ENCODE results near the gene CELSR1.
A peak's percentile ranks its signal among the peaks of the same experiment; 100 is the strongest.

The CELSR1 gene

GRCh38 chr22:46537225-46537945 is at the start of gene CELSR1:
TSS of gene CELSR1 (minus strand) at chr22:46537620. CDS start at chr22:46537170, 450 bp downstream.
- DNase-seq (ENCODE audit: low spot score), result peak; percentile 61

- no peak for DNase-seq (ENCODE audit: low spot score)
Observed at GRCh38 chr22:46587061-46587460, 49.6 kb upstream of the CELSR1 start.

GRCh38 chr22:46586531-46587011 is 49.2 kb upstream of the CELSR1 start:
- no peak for DNase-seq (ENCODE audit: low spot score)

- DNase-seq (ENCODE audit: low spot score), result no peak
Observed at GRCh38 chr22:46586123-46586519, 48.7 kb upstream of the CELSR1 start.

GRCh38 chr22:46585340-46586122 is 48.1 kb upstream of the CELSR1 start:
- no peak for DNase-seq (ENCODE audit: low spot score)

GRCh38 chr22:46584081-46584921 is 46.9 kb upstream of the CELSR1 start:
- no peak for DNase-seq (ENCODE audit: low spot score)

GRCh38 chr22:46583571-46583970 is 46.2 kb upstream of the CELSR1 start:
- no peak for DNase-seq (ENCODE audit: low spot score)

GRCh38 chr22:46582281-46582933 is 45.0 kb upstream of the CELSR1 start:
- DNase-seq (ENCODE audit: low spot score), result no peak

- DNase-seq (ENCODE audit: low spot score), result no peak
Observed at GRCh38 chr22:46581538-46582244, 44.3 kb upstream of the CELSR1 start.

GRCh38 chr22:46580940-46581537 is 43.6 kb upstream of the CELSR1 start:
- DNase-seq (ENCODE audit: low spot score), result no peak

- DNase-seq (ENCODE audit: low spot score), result no peak
Observed at GRCh38 chr22:46579751-46580449, 42.5 kb upstream of the CELSR1 start.

- no peak for DNase-seq (ENCODE audit: low spot score)
Observed at GRCh38 chr22:46578824-46579561, 41.6 kb upstream of the CELSR1 start.

GRCh38 chr22:46578251-46578823 is 40.9 kb upstream of the CELSR1 start:
- no peak for DNase-seq (ENCODE audit: low spot score)

- DNase-seq (ENCODE audit: low spot score), result no peak
Observed at GRCh38 chr22:46577368-46578249, 40.2 kb upstream of the CELSR1 start.

- DNase-seq (ENCODE audit: low spot score), result peak; percentile 40
Observed at GRCh38 chr22:46576556-46577367, 39.3 kb upstream of the CELSR1 start.

- DNase-seq (ENCODE audit: low spot score), result peak; percentile 39
Observed at GRCh38 chr22:46575911-46576555, 38.6 kb upstream of the CELSR1 start.

Measured in SW480 (cell line).